ENCODE measurements around the gene ELL2. TPM values are rescaled to one million over a fixed set of nuclear protein-coding genes. Genes with fewer than 3 reads are reported as not detected.

Gene ELL2
- total and polyA plus RNA-seq, 9 of the 15 experiments (the other 6 are each of a cell fraction or from before 2014, with no cell fraction given) = 4.3 to 18.3 (median 14.5) TPM

Other genes with a start within 250 kb of the ELL2 start
- 107 and 112 TPM in 2 replicates for gene RHOBTB3, start 230.5 kb downstream of the ELL2 start, total RNA-seq (2014; rRNA removed)
- gene RHOBTB3, start 230.5 kb downstream of the ELL2 start, total RNA-seq (2014; rRNA removed; fragmentation: Illumina TruSeq; extraction: Trizol) = 142 and 164 TPM in 2 replicates
- gene RHOBTB3, start 230.5 kb downstream of the ELL2 start, total RNA-seq (2015; rRNA removed; fragmentation: Illumina TruSeq; extraction: Trizol) = 133 and 143 TPM in 2 replicates
- 124 and 142 TPM in 2 replicates for gene RHOBTB3, start 230.5 kb downstream of the ELL2 start, total RNA-seq (2021)
- gene RHOBTB3, start 230.5 kb downstream of the ELL2 start, polyA plus RNA-seq (2011; rRNA removed) = 128 and 166 TPM in 2 replicates
- gene RHOBTB3, start 230.5 kb downstream of the ELL2 start, polyA plus RNA-seq (2014; fragmentation: Illumina TruSeq; extraction: Trizol) = 111 and 115 TPM in 2 replicates
- gene RHOBTB3, start 230.5 kb downstream of the ELL2 start, polyA plus RNA-seq (2014; fragmentation: Nextera tagmentation; extraction: Ambion mirVana) = 10 to 100 TPM; 39.7 to 53.0 TPM
- 78.4 and 81.2 TPM in 2 replicates for gene RHOBTB3, start 230.5 kb downstream of the ELL2 start, polyA plus RNA-seq (2014; rRNA removed)
- gene GLRX, start 139.1 kb downstream of the ELL2 start, total RNA-seq (2014; rRNA removed) = 3.3 and 3.6 TPM in 2 replicates
- gene GLRX, start 139.1 kb downstream of the ELL2 start, total RNA-seq (2014; rRNA removed; fragmentation: Illumina TruSeq; extraction: Trizol) = 2.0 and 2.3 TPM in 2 replicates
- 3.1 and 3.6 TPM in 2 replicates for gene GLRX, start 139.1 kb downstream of the ELL2 start, total RNA-seq (2015; rRNA removed; fragmentation: Illumina TruSeq; extraction: Trizol)
- 2.9 and 4.4 TPM in 2 replicates for gene GLRX, start 139.1 kb downstream of the ELL2 start, total RNA-seq (2021)
- gene GLRX, start 139.1 kb downstream of the ELL2 start, polyA plus RNA-seq (2011; rRNA removed) = 6.2 and 7.3 TPM in 2 replicates
- gene GLRX, start 139.1 kb downstream of the ELL2 start, polyA plus RNA-seq (2014; fragmentation: Illumina TruSeq; extraction: Trizol) = 4.6 and 6.4 TPM in 2 replicates
- 10 to 100 TPM; 10.5 to 11.2 TPM for gene GLRX, start 139.1 kb downstream of the ELL2 start, polyA plus RNA-seq (2014; fragmentation: Nextera tagmentation; extraction: Ambion mirVana)
- gene GLRX, start 139.1 kb downstream of the ELL2 start, polyA plus RNA-seq (2014; rRNA removed) = 4.9 and 11.1 TPM in 2 replicates

Data from K562 (cell line).